Measurements from ENCODE around the gene HERC2.

HERC2 gene

GRCh38 chr15:28099555-28100140, 222.3 kb downstream of the HERC2 start:
- peak; percentile 93 for FAIRE-seq
- DNase-seq (ENCODE audit: low spot score) = no peak

- FAIRE-seq = no peak
These were observed 223.0 kb downstream of the HERC2 start, which contains the start of gene OCA2 for GRCh38 chr15:28098766-28099554. Gene OCA2, minus strand, starts transcription at chr15:28099315. Its CDS starts 17,441 bp downstream, at chr15:28081874.

GRCh38 chr15:28098360-28098765, 223.6 kb downstream of the HERC2 start:
- FAIRE-seq (no peak), DNase-seq (ENCODE audit: low spot score) (no peak)

More at GRCh38 chr15:28098766-28099554, 223.0 kb downstream of the HERC2 start, which contains the start of gene OCA2:
- DNase-seq (ENCODE audit: low spot score) = no peak

- FAIRE-seq = no peak
- DNase-seq (ENCODE audit: low spot score) = no peak
These were observed 224.2 kb downstream of the HERC2 start for GRCh38 chr15:28097656-28098359.

GRCh38 chr15:28096670-28097431, 225.1 kb downstream of the HERC2 start:
- FAIRE-seq (no peak), DNase-seq (ENCODE audit: low spot score) (no peak)

GRCh38 chr15:28096411-28096669, 225.6 kb downstream of the HERC2 start:
- DNase-seq (ENCODE audit: low spot score) = no peak
- FAIRE-seq = no peak

- DNase-seq (ENCODE audit: low spot score) (no peak), FAIRE-seq (no peak)
These were observed 227.1 kb downstream of the HERC2 start for GRCh38 chr15:28094732-28095521.

GRCh38 chr15:28093752-28094535, 228.0 kb downstream of the HERC2 start:
- FAIRE-seq = no peak
- DNase-seq (ENCODE audit: low spot score) = no peak

GRCh38 chr15:28091313-28091712, 230.7 kb downstream of the HERC2 start:
- no peak for DNase-seq (ENCODE audit: low spot score)
- FAIRE-seq = no peak

GRCh38 chr15:28086175-28086703, 235.7 kb downstream of the HERC2 start:
- DNase-seq (ENCODE audit: low spot score) = peak; percentile 40
- FAIRE-seq = peak; percentile 65

- no peak for DNase-seq (ENCODE audit: low spot score)
- no peak for FAIRE-seq
These were observed 236.3 kb downstream of the HERC2 start for GRCh38 chr15:28085489-28086174.

- no peak for DNase-seq (ENCODE audit: low spot score)
- no peak for FAIRE-seq
These were observed 237.4 kb downstream of the HERC2 start for GRCh38 chr15:28084547-28084946.

- DNase-seq (ENCODE audit: low spot score) = no peak
- no peak for FAIRE-seq
These were observed 238.9 kb downstream of the HERC2 start for GRCh38 chr15:28082891-28083684.

GRCh38 chr15:28081594-28081993, 240.4 kb downstream of the HERC2 start:
- DNase-seq (ENCODE audit: low spot score) (no peak), FAIRE-seq (no peak)

- DNase-seq (ENCODE audit: low spot score) = no peak
- no peak for FAIRE-seq
These were observed 241.6 kb downstream of the HERC2 start for GRCh38 chr15:28080386-28080785.

GRCh38 chr15:28079313-28079969, 242.5 kb downstream of the HERC2 start:
- FAIRE-seq (no peak), DNase-seq (ENCODE audit: low spot score) (no peak)

GRCh38 chr15:28078191-28078719, 243.7 kb downstream of the HERC2 start:
- DNase-seq (ENCODE audit: low spot score) = no peak
- no peak for FAIRE-seq

- FAIRE-seq = no peak
- DNase-seq (ENCODE audit: low spot score) = no peak
These were observed 246.4 kb downstream of the HERC2 start for GRCh38 chr15:28075573-28075972.
